Nephron (organoid): ENCODE data around the gene F5.
A peak's percentile ranks its signal among the peaks of the same experiment; 100 is the strongest.

Source experiments
- H3K27ac Mint-ChIP-seq, 3 experiments: 2 replicates each; pipeline ENCODE4 v1.8.0; 2020; ENCODE audit warnings: mixed read lengths in 3 of 3, mild to moderate bottlenecking in 2 of 3, moderate library complexity in 1 of 3
- H3K27me3 Mint-ChIP-seq: 2 replicates; pipeline ENCODE4 v1.8.0; 2021; ENCODE audit warnings: low read depth, mild to moderate bottlenecking, moderate library complexity, mixed read lengths
- H3K36me3 Mint-ChIP-seq: 2 replicates; pipeline ENCODE4 v1.8.0; 2020; ENCODE audit warnings: low read depth, mixed read lengths
- H3K4me1 Mint-ChIP-seq: 2 replicates; pipeline ENCODE4 v1.8.0; 2020; ENCODE audit warnings: mixed read lengths
- H3K4me3 Mint-ChIP-seq, 3 experiments: 2 replicates each; pipeline ENCODE4 v1.8.0; 2020; ENCODE audit warnings: mild to moderate bottlenecking in 3 of 3, mixed read lengths in 3 of 3, moderate library complexity in 2 of 3
- H3K9me3 Mint-ChIP-seq: 2 replicates; pipeline ENCODE4 v1.8.0; 2020; ENCODE audit warnings: mixed read lengths
- CTCF ChIP-seq, 3 experiments: fragments of 200-600 bp; sonication (generic); IDR thresholded peaks; one replicate each; pipeline ENCODE4 v1.5.0; 2021; ENCODE audit warnings: antibody characterized with exemption in 3 of 3; ENCODE audit not compliant: unreplicated experiment in 3 of 3

Gene F5

GRCh38 chr1:169472738-169473137 lies 113.5 kb downstream of the F5 start:
- Mint-ChIP-seq H3K4me1 (no peaks in the 10 kb centered on the region), H3K36me3 (peaks cover 11% of the 10 kb centered on the region), H3K4me3 (no peak overlapping the region), H3K9me3 (no peaks in the 10 kb centered on the region), H3K27me3 (no peaks in the 10 kb centered on the region), H3K27ac (no peak overlapping the region)
- TF ChIP-seq CTCF (IDR thresholded peaks at IDR 0.05; ENCODE audit: unreplicated experiment in 3 of 3) = no peak

DNA sequence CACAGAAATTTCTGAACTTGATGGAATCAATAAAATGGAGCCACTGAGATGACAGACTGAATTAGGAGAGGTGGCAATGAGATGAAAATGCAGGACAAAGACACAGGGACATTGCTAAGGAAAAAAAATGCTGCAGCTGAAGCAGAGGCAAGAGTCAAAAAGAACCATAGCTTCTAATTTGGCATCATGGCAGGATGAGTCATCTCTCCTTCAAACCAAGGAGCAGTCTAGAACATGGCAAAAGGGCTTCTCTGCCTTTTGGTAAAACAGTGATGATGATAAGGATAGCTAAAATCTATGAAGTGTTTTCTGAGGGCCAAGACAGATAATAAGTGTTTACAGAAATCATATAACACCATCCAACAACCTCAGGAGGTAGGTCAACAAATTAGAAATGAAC lies 117.3 kb downstream of the F5 start:
- Mint-ChIP-seq H3K27me3 (no peaks in the 10 kb centered on the region), H3K9me3 (no peaks in the 10 kb centered on the region), H3K4me3 (no peak overlapping the region), H3K36me3 (peaks cover 16% of the 10 kb centered on the region), H3K4me1 (no peaks in the 10 kb centered on the region), H3K27ac (no peak overlapping the region)
- TF ChIP-seq CTCF (IDR thresholded peaks at IDR 0.05; ENCODE audit: unreplicated experiment in 3 of 3) = no peak

DNA sequence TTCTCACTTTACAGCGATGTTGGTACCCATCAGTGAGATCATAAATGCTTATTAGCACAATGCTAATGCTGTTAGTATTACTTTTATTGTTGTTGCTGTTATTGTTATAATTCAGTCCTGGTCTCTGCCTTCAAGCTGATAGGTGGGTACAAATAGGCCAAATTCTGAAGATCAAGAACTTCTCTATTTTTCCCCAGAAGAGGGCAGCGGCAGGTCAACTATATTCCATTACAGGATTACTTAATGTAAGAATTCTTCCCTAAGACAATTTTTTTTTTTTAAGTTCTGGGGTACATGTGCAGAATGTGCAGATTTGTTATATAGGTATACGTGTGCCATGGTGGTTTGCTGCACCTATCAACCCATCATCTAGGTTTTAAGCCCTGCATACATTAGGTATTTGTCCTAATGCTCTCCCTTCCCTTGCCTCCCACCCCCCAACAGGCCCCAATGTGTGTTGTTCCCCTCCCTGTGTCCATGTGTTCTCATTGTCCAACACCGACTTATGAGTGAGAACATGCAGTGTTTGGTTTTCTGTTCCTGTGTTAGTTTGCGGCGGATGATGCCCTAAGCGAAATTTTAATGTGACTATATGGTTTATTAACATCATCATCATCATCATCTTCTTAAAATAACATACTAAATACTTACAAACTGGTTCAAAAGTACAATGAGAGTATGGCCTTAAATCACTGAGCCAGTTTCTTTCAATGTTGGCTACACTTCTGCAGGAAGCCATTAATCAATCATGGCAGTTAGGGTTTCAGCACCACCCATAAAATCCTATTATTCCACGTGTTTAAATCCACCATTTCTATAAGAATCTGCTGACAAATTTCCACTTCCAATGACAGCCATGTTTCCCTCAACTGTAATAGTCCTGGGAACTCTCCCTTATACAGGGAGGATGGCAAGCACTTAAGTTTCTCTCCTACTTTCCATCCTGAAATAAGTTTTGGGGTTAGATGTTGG lies 119.7 kb downstream of the F5 start:
- H3K27ac Mint-ChIP-seq = no peak overlapping the region
- H3K9me3 Mint-ChIP-seq = no peaks in the 10 kb centered on the region
- no peaks in the 10 kb centered on the region for H3K27me3 Mint-ChIP-seq
- no peak overlapping the region for H3K4me3 Mint-ChIP-seq
- peak; percentile 26 to 47 (median 38) for TF ChIP-seq CTCF (IDR thresholded peaks at IDR 0.05; ENCODE audit: unreplicated experiment in 3 of 3)
- peaks cover 16% of the 10 kb centered on the region for H3K36me3 Mint-ChIP-seq
- no peaks in the 10 kb centered on the region for H3K4me1 Mint-ChIP-seq

- Mint-ChIP-seq H3K27ac (no peak overlapping the region), H3K9me3 (no peaks in the 10 kb centered on the region), H3K27me3 (no peaks in the 10 kb centered on the region), H3K4me1 (no peaks in the 10 kb centered on the region), H3K36me3 (peaks cover 16% of the 10 kb centered on the region), H3K4me3 (no peak overlapping the region)
- no peak for TF ChIP-seq CTCF (IDR thresholded peaks at IDR 0.05; ENCODE audit: unreplicated experiment in 3 of 3)
These were observed 121.0 kb downstream of the F5 start for GRCh38 chr1:169465281-169465680.
